A673 (cell line): ENCODE measurements around the gene CADPS2. TPM values are rescaled to one million over a fixed set of nuclear protein-coding genes. Genes with fewer than 3 reads are reported as not detected.

Experiments used
- BruUV-seq: library from RNA; stranded (reverse); fragments of 400-500 nt; replicated peaks from 2 replicates; lab custom pipeline; 2021; lab: Mats Ljungman, UMichigan
- CTCF ChIA-PET: fragments of 300-600 bp; sonication (Branson Sonifier 250); formaldehyde crosslinking; loops from one replicate; lab custom pipeline; 2022; ENCODE audit warnings: antibody characterized with exemption; lab: Charles Lee
- POLR2A ChIA-PET: fragments of 300-600 bp; sonication (Branson Sonifier 250); formaldehyde crosslinking; loops from one replicate; lab custom pipeline; 2022; ENCODE audit warnings: antibody characterized with exemption; ENCODE audit not compliant: low non-redundant PET; lab: Charles Lee
- DNase-seq: peaks from one replicate; pipeline ENCODE4 v3.0.0-alpha.2; 2015; ENCODE audit warnings: low spot score
- H3K27ac ChIP-seq: fragments of 200-600 bp; sonication (generic); 2 replicates; pipeline ENCODE4 v1.5.1; 2016; ENCODE audit warnings: mixed run types, low read depth, mild to moderate bottlenecking, mixed read lengths, antibody characterized with exemption, low read length; ENCODE audit not compliant: poor library complexity, severe bottlenecking
- H3K27me3 ChIP-seq: fragments of 200-600 bp; sonication (generic); replicated peaks from 2 replicates; pipeline ENCODE4 v1.6.1; 2017; ENCODE audit warnings: mixed run types, low read depth, mild to moderate bottlenecking, mixed read lengths, antibody characterized with exemption, low read length; ENCODE audit not compliant: insufficient read depth, poor library complexity
- H3K36me3 ChIP-seq: fragments of 200-600 bp; sonication (generic); 2 replicates; pipeline ENCODE4 v1.6.1; 2016; ENCODE audit warnings: mixed run types, mild to moderate bottlenecking, mixed read lengths, antibody characterized with exemption, low read length; ENCODE audit not compliant: insufficient read depth, poor library complexity, severe bottlenecking
- H3K4me1 ChIP-seq: fragments of 200-600 bp; sonication (generic); 2 replicates; pipeline ENCODE4 v1.6.1; 2017; ENCODE audit warnings: mixed run types, mild to moderate bottlenecking, mixed read lengths, antibody characterized with exemption, low read length; ENCODE audit not compliant: insufficient read depth, poor library complexity, severe bottlenecking
- H3K4me3 ChIP-seq: fragments of 200-600 bp; sonication (generic); 2 replicates; pipeline ENCODE4 v1.5.1; 2016; ENCODE audit warnings: low read depth, mixed run types, mild to moderate bottlenecking, mixed read lengths, low read length; ENCODE audit not compliant: poor library complexity, severe bottlenecking
- H3K9me3 ChIP-seq: fragments of 200-600 bp; sonication (generic); 2 replicates; pipeline ENCODE4 v1.6.1; 2016; ENCODE audit warnings: mixed run types, low read depth, mild to moderate bottlenecking, mixed read lengths, antibody characterized with exemption, low read length; ENCODE audit not compliant: poor library complexity, severe bottlenecking
- EZH2 ChIP-seq: fragments of 200-600 bp; sonication (generic); IDR thresholded peaks from 2 replicates; pipeline ENCODE4 v1.6.1; 2017; ENCODE audit warnings: borderline replicate concordance, low read depth, mild to moderate bottlenecking, mixed read lengths, antibody characterized with exemption, low read length; ENCODE audit not compliant: poor library complexity, severe bottlenecking
- intact Hi-C: fragments of 100-400 bp; cut with micrococcal nuclease; formaldehyde crosslinking; loops from one replicate; pipeline ENCODE4 v1.10.0; 2022; ENCODE audit not compliant: unreplicated experiment
- total RNA-seq: library from RNA; stranded (reverse); gene quantifications from 2 replicates; pipeline ENCODE4 v1.2.3, GENCODE V29; 2021
- TF ChIP-seq, protein P1 (sequence below): fragments of 300-800, 200-600 bp; sonication (generic); conservative IDR thresholded peaks from 2 replicates; pipeline ENCODE4 v1.5.1; 2017; ENCODE audit warnings: low read depth, mild to moderate bottlenecking, antibody characterized with exemption, low read length, moderate library complexity, mixed read lengths

Gene CADPS2
- total RNA-seq, 1 experiment from 2014 or later, result 81.3 TPM

DNA sequence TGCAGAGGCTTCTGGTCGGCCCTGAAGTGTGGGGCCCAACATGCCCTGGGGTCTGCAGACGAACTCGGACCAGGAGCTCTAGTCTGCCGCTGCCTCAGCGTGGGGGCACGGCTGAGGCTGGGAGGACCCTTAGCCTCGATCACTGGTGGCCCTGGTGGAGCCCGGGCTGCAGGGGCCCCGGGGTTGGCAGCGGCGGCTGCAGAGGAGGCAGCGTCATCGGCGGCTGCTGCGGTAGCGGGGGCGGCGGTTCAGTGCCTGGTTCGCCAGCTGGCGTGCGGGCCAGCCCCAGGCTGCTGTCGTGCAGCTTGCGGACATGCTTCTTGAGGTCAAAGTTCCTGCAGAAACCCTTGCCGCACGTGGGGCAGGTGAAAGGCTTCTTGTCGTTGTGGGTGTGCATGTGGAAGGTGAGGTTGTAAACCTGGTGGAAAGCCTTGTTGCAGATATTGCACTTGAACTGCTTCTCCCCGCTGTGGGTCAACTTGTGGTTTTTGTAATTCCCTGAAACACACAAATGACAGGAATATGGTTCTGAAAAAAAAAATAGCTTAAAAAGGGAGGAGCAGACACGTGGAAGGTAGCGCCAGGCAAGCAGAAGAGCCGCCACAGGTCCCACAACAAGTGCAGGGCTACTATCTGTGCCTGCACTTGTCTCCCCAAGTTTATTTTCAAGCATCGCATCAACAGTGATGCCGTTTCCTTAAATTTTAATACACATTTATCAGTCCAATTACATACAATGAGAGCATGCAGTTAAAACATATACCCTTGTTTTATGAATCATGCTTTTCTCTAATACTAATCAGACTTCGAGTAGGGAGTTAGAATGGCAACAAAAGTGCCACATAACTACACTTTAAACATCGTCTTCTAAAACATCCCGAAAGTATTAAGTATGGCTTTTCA, 584.2 kb downstream of the CADPS2 start:
- TF ChIP-seq, protein P1, sequence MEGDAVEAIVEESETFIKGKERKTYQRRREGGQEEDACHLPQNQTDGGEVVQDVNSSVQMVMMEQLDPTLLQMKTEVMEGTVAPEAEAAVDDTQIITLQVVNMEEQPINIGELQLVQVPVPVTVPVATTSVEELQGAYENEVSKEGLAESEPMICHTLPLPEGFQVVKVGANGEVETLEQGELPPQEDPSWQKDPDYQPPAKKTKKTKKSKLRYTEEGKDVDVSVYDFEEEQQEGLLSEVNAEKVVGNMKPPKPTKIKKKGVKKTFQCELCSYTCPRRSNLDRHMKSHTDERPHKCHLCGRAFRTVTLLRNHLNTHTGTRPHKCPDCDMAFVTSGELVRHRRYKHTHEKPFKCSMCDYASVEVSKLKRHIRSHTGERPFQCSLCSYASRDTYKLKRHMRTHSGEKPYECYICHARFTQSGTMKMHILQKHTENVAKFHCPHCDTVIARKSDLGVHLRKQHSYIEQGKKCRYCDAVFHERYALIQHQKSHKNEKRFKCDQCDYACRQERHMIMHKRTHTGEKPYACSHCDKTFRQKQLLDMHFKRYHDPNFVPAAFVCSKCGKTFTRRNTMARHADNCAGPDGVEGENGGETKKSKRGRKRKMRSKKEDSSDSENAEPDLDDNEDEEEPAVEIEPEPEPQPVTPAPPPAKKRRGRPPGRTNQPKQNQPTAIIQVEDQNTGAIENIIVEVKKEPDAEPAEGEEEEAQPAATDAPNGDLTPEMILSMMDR, result no peak
- TF ChIP-seq EZH2, result no peak
- intact Hi-C loops, result loop anchor here (2.0 to 5.0 kb wide), 10 partner anchors 80 to 1730 kb away; partner anchors contain the start of genes AASS, CADPS2 and TMEM229A
- H3K4me1 ChIP-seq, result peaks cover 12% of the 10 kb centered on the region
- H3K27me3 ChIP-seq, result no peaks in the 10 kb centered on the region
- BruUV-seq, result no TSS peak
- H3K36me3 ChIP-seq, result peaks cover 23% of the 10 kb centered on the region
- ChIA-PET CTCF (interaction anchor here (0.8 kb wide), 1 partner anchor 677 kb away, joined by 3 read pairs; no protein-coding TSS in a partner anchor), POLR2A (interaction anchor here (0.6 kb wide), 1 partner anchor 1044 kb away, joined by 3 read pairs; no protein-coding TSS in a partner anchor)
- DNase-seq, result peak; percentile 71
- peak overlapping the region; percentile 98 for H3K27ac ChIP-seq
- H3K9me3 ChIP-seq, result no peaks in the 10 kb centered on the region
- H3K4me3 ChIP-seq, result peak overlapping the region; percentile 84

DNA sequence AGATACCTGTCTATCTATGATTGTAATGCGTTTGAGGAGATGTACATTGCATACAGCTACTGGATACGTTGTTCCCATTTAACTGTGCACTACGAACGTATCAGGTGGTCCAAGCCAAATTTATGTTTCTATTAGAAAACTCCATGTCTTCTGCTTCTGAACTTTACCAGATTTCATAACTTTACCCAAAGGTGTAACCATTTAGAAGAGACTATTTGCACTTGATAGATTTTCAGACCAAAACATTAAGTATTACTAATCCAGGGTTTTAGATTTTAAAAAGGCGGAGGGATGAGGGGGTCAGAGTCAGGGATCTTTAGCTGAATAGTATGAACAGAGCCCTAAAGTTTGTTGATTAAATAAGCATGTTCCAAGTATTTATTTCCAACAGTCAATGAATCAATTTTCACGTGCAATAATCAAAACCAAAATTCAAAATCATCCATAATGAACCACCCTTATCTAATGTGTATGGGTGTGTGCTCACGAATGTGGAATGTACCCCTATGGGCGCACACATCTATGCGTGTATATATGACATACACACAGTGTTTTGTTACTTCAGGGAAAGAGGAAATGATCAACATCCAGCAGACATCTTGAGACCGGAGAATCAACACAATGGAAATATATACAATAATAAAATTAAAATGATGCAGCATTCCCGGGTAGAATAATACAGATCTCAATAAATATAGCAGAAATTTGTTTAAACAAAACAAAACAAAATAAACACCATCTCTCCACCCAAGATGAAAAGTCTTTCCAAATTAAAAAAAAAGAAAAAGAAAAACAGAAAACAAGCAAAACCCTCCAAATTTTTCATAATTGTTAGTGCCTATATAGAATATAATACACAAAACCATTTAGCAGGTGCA, 585.1 kb downstream of the CADPS2 start:
- H3K4me1 ChIP-seq, result peaks cover 17% of the 10 kb centered on the region
- ChIA-PET POLR2A (no interaction called here), CTCF (interaction anchor here (0.8 kb wide), 1 partner anchor 678 kb away, joined by 3 read pairs; no protein-coding TSS in a partner anchor)
- peak; percentile 64 for DNase-seq
- peak overlapping the region; percentile 84 for H3K4me3 ChIP-seq
- peaks cover 19% of the 10 kb centered on the region for H3K36me3 ChIP-seq
- TF ChIP-seq, protein P1, result no peak
- no peak for TF ChIP-seq EZH2
- H3K27ac ChIP-seq, result peak overlapping the region; percentile 98
- H3K27me3 ChIP-seq, result no peaks in the 10 kb centered on the region
- H3K9me3 ChIP-seq, result no peaks in the 10 kb centered on the region
- BruUV-seq, result no TSS peak
- intact Hi-C loops, result loop anchor here (5.0 kb wide), 8 partner anchors 79 to 1731 kb away; partner anchors contain the start of genes AASS, CADPS2 and TMEM229A
